ENCODE data around the gene GDF10.

DNA sequence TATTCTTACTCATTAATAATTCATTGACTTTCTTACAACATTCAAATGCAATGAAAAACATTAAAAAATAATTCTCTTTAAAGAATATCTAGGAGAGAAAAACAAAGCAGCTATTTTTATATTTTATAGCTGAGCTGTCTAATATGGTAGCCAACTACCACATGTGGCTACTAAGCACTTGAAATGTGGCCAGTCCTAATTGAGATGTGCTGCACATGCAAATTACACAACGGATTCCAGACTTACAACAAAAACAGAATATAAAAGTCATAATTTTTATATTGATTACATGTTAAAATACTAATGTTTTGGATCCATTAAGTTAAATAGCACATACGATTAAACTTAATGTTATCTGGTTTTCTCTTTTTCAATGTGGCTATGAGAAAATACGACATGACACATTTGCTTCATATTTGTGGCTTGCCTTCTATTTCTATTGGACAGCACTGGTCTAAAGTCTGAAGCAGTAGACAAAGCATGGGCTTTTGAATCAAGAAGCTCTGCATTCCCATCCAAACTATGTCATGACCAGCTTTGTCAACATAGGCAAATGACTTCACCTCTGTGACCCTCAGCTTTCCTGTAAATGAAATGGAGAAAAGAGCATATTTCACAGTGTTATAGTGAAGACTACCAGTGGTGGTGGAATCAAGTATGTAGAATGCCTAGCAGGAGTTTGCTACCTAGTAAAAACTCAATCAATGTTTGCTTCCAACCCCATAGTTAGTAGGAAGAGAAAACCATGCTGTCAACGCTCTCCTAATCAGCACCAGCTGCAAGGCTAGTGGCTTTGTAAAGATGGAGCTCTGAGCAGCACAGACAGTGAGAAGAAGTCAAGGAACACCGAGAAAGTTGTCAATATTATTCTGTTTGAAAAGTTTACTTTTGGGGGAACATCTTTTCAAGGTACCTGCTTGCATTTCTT, 37.1 kb upstream of the GDF10 start:
- TF ChIP-seq EZH2 (IDR thresholded peaks at IDR 0.05; ENCODE audit: low read length), result no peak
- TF ChIP-seq, protein P1, sequence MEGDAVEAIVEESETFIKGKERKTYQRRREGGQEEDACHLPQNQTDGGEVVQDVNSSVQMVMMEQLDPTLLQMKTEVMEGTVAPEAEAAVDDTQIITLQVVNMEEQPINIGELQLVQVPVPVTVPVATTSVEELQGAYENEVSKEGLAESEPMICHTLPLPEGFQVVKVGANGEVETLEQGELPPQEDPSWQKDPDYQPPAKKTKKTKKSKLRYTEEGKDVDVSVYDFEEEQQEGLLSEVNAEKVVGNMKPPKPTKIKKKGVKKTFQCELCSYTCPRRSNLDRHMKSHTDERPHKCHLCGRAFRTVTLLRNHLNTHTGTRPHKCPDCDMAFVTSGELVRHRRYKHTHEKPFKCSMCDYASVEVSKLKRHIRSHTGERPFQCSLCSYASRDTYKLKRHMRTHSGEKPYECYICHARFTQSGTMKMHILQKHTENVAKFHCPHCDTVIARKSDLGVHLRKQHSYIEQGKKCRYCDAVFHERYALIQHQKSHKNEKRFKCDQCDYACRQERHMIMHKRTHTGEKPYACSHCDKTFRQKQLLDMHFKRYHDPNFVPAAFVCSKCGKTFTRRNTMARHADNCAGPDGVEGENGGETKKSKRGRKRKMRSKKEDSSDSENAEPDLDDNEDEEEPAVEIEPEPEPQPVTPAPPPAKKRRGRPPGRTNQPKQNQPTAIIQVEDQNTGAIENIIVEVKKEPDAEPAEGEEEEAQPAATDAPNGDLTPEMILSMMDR (optimal IDR thresholded peaks at IDR 0.05 in 1 of 3, IDR thresholded peaks at IDR 0.05 in 1 of 3, conservative IDR thresholded peaks at IDR 0.05 in 1 of 3; ENCODE audit: extremely low read depth in 1 of 3, insufficient read depth in 2 of 3, low read length in 3 of 3), result no peak

All from keratinocyte (primary cell).